Occipital lobe (tissue), 2 donors: ENCODE data around the gene MED31. TPM values are rescaled to one million over a fixed set of nuclear protein-coding genes. Genes with fewer than 3 reads are reported as not detected.
"Not testable (repeated sequence)": the region's sequence is repeated elsewhere in the genome, so short reads cannot be mapped to it uniquely, and the experiment has no call there.

ENCODE experiments used
- DNase-seq: peaks from one replicate; lab custom pipeline; 2025; lab: John Stamatoyannopoulos, UW
- total RNA-seq: library from RNA; depleted of rRNA; stranded (reverse); fragments of >200 nt; gene quantifications from one replicate; pipeline ENCODE4 v1.2.3, GENCODE V29; 2014

MED31 gene
- total RNA-seq, 1 donor from 2014 or later = 16.1 TPM

DNA sequence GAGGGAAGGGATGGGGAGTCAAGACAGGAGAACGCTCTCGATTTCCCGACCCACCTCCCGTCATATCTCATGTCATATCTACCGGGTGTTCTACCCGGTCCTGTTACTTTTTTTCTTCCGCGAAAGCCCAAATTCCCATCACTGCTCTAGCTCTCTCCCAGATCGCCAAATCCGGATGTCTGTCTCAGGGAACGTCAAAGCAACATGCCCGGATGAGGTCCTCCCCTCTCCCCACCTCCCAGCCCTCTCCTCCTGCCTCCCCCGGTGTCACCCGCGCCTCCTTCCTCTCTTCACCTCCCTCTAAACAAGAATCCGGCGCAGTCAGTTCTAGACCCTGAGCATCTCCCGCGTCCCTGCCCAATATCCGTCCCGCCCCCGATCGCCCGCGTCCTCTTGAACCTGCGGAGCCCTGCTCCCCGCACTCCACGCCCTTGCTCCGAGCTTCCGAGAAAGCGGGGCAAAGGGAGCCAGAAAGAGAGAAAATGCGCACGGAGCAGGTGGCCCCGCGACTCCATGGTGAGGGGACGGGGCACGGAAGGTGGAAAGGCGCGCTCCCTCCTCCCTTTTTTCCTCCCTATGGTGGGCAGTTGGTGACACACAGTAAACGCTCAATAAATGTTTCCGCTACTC, 4.4 kb upstream of the MED31 start:
- DNase-seq = not testable (repeated sequence)

DNA sequence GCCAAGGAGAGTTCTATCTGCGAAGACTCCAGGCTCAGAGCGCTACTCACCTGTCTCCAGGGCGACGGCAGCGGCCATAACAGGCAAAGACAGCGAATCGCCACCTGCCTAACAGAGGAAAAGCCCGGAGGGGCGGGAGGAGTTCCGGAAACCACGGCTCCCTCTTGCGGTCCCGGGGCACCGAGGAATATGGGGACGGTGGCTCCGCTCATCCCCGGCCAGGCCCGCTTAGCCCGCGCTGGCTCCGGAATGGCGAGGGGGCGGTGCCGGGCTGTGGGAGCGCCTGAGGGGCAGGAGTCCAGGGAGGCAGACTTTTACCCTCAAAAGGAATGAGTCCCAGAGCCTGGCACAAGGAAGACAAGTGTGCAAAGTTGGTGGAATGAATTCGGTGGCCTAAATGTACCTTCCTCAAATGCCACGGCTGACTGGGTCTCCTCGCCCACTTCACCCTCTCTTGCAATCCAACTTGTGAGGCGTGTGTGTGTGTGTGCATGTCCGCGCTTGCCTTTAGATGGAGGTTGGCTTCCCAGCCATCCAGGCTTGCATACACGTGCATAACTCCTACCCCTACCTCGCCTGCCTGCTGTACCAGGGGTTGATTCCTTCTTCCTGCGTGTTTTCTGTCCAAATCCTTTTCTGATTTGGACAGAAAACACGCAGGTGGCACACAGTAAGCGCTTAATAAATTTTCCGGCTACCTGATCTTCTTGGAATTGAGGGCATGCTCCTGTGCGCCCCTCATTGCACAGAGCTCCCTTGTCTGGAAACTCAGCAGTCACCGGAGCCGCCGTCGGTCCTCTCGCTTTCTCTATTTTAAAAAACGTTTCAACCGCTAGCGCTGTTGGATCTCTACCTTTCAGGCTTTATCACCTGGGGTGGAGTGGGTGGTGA, 3.7 kb upstream of the MED31 start:
- no peak for DNase-seq

DNA sequence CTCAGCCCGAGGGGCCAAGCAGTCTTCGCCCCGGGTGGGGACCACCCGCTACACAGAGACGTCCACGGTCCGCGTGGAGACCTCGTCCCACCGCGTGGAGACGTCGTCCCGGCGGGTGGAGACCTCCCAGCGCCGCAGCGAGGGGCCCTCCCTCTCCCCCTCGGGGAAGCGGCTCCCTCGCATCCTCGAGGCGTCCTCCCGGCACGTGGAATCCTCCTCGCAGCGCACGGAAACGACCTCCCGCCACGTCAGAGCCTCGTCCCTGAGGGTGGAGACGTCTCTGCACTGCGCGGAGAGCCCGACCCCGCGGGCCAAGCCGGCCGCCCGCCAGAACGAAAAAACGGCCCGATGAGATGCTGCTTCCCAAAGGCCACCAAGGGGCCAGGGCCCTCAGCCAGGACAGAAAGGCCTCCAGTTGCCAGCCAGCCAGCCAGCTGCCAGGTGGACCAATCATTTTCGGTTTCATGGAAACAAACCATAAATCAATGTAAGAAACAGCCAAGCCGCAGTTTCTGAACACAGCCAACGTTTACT, 581 bp upstream of the MED31 start:
- no peak for DNase-seq

DNA sequence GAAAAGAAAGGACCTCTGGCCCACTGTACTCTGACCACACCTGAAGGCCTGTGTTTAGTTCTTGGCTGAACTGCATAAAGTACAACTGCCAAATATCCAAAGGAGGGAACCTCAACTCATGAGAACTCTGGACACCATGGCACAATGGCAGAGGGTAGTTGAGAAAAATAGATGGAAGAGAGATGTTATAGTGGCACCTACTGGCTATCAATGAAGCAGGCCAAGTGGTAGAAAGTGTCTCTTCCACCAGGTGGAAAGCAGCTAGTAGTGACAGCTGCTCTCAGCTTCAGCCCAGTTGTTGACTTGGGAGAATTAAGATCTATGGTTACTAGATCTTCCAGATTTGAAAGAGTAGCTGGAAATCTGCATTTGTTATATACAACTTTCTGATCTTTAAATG, 3.2 kb downstream of the MED31 start:
- DNase-seq = no peak

DNA sequence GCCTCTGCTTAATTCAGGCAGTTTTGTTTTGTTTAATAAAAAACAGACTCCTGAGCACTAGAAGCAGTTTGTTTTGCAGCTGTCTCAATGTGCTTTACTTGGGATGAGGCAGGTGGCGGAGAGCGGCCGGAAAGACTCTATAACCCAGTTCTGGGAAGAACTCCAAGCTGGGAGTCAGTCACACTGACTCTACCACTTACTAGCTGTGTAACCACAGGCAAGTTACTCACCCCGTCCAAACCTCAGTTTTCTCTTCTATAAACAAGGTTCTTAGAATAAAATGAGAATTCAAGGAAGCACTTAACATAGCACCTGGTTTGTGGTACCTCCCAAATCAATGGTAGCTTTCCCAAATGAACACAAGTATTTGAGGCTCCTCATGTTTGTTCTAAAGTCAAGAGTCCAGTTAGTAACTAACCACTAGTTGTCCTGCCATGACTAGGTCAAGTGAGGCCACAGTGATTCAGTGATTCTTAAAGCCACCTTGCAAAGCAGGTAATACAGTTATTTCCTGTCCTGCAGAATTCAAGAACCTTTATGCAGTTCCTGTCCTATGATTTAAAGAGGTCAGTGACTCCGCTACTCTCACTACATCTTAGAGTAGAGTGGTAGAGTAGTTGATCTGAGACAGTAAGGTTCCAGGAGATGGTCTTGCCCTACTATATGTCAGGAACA, 7.8 kb downstream of the MED31 start:
- no peak for DNase-seq

DNA sequence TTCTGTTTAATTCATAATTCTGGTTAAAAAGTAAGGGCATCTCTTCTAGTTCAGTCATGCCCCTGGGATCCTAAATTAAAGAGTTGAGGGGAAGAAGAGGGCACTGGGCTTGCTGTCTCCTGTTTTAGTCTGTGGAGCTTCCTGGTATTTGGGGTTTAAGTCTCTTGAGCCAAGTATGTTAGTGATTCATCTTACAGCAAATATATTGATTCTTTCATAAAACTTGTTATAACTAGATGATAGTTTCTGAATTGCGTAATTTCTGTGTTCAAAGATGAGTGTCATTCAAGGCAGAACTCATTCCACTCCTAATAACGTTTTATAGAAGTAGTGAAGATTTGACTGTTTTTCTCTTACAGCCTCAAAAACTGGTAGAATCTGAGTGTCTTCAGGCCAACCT, 8.8 kb downstream of the MED31 start:
- DNase-seq = no peak

DNA sequence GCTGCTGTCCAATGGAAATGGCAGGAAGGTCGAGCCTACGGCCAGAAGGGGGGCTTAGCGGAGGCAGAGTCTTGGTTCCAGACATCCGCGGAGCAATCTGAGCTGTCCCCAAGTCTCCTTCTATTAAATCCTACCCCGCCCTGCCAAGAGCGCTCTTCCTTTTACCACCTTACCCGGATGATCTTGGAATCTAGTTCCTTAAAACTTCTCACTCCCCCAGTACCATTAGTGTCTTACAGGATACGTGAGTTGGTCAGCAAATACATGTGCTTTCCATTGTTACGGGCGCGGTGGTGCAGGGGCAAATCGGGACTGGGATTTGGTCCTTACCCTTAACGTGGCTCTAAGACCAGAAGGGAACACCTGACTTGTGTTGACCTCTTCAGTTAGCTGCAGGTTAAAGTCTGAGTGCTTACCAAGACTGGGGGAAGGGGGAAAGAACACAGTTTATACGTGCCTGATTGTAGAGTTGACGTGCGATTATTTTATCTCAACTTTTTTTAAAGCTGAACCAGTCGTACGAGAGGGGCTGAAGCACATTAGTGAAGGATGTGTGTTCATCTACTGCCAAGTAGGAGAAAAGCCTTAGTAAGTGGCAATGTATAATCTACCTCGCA, 10.1 kb downstream of the MED31 start:
- no peak for DNase-seq

DNA sequence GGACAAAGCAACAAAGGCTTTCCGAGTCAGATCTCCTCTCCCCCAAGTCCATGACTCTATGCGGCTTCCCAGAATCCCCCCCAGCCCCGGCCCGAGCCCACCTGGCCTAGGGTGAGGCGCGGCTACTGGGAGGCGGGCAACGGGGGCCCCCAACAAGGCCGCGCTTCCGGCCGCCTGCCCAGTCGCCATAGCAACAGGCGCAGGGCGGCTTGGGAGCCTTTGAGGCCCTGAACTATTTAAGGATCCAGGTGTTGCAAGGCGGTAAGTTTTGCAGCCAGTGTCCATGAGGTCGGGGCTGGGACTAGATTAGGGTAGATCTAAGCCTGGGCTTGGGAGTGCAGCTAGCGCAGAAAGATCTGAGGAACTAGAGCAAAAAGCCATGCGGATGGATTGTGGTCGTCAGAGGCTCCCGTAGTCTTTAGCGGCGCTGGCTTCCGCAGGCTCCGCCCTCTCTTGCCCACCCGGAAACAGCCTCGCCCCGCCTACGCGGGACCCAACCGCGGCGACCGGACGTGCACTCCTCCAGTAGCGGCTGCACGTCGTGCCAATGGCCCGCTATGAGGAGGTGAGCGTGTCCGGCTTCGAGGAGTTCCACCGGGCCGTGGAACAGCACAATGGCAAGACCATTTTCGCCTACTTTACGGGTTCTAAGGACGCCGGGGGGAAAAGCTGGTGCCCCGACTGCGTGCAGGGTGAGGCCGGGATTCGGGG, 10.7 kb downstream of the MED31 start, which contains the start of the genes KIAA0753 and TXNDC17:
TSS of gene KIAA0753 (minus strand) at position 176 of the 711 bp plus-strand sequence. CDS start 5,608 bp downstream, outside the sequence.
TSS of gene TXNDC17 (plus strand) at position 525 of the 711 bp plus-strand sequence. CDS start at position 548, 23 bp downstream.
- peak; percentile 83 for DNase-seq

DNA sequence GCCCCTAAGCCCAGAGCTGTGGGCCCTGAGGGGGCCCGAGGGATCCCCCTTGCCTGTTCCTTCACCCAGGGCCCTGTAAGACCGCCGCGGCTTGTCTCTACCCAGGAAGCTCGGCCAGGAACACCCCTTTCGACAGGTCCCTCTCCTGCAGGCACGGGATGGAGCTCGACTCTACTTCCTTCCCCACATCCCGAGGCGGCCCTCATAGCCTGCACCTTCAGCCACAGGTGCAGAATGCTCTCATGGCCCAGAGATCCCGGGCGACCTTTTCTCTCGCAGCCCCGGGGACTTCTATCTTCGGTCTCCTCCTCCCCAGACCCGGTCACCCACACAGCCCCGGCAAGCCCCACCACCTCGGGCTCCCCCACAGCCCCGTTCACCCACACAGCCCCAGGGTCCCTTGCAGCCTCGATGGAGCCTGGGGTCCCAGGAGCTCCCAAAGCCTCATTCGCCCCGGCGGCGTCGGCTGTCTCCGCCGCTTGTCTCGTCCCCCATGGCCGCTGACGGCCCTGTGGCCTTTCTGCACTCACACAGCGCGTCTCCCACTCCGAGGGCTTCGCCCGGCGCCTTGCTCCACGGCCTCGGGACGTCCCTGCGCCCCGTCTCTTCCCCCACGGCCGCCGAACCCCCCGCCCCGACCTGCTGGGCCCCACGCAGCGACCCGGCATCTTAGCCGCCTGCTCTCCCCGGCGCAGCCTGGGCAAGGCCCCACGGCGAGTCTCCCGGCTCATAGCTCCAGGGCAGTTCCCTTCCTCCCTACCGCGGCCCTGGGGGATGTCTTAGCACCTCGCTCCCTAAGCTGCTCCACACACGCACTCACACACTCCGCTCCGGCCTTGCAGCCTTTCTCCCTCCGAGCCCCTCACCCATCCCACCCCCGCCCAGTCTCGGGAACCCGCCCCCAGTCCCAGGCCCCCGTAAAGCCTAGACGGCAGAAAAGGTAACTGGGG, 11.5 kb downstream of the MED31 start:
- no peak for DNase-seq

DNA sequence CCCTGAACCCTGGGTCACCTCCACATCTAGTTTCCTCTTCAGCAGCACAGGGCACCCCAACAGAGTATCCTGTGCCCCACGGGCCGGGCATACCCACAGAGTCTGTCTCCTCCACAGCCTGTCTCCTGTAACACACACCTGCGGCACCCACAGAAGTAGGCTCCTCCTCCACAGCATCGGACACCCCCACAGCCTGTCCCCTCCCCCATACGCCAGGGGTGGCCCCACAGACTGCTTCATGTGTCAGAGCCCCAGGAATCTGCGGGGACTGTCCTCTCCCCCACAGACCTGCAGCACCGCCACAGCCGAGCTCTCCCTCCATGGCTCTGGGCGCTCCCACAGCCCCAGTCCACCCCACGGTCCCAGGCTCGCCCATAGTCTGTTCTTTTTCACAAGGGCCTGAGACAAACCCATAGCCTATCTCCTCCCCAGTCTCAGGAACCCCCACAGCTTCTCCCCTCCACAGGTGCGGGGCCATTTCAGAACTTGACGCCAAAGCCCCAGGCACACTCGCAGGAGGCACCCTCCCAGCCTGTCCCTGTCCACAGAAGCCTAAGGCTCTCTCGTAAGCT, 12.3 kb downstream of the MED31 start:
- DNase-seq = no peak

DNA sequence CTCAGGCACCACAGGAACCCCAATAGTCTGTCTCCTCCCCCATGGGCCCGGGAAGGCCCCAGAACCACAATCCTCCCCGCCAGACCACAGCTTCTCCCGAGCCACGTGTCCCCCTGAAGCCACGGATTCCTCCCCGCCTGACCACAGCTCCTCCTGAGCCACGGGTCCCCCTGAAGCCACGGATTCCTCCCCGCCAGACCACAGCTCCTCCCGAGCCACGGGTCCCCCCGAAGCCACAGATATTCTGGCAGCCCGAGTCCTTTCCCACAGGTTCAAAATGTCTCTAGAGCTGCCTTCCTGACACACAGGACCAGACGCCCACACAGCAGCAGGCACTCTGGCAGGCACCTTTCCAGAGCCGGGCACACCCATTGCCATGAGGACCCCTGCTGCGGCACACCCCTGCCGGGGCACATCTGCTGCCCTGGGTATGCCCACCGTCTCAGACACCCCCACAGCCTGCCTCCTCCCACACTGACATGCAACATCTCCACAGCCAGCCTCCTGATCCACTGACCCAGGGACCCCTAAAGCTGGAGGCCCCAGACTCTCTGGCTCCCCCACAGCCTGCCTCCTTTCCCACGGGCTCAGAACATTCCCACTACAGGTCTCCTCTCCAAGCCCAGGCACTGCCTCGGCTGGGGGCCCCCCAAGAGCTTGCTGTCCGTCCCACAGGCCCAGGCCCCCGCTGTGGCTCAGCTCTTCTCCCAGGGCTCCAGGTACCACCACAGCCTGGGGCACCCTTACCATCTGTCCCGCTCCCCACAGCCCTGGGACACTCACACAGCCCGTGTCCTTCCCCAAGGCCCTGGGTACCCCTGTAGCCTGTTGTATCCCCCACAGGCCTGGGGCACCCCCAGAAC, 13.1 kb downstream of the MED31 start:
- DNase-seq = no peak

DNA sequence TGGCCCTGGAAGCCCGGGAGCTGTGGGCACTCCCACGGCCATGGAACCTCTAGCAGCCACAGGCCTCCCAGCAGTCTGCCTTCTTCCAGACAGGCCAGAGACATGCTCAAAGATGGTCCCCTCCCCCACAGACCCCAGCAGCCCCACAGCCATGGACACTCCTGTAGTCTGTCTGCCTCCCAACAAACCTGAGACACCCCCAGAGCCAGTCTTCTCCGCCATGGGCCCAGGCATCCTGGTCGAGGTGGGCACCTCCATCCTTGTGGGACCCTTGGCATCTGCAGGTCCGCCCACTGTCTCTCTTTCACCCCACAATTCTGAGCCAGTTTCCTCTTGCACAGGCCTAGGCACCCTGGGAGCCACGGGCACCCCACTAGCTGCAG, 14.0 kb downstream of the MED31 start:
- DNase-seq = no peak

DNA sequence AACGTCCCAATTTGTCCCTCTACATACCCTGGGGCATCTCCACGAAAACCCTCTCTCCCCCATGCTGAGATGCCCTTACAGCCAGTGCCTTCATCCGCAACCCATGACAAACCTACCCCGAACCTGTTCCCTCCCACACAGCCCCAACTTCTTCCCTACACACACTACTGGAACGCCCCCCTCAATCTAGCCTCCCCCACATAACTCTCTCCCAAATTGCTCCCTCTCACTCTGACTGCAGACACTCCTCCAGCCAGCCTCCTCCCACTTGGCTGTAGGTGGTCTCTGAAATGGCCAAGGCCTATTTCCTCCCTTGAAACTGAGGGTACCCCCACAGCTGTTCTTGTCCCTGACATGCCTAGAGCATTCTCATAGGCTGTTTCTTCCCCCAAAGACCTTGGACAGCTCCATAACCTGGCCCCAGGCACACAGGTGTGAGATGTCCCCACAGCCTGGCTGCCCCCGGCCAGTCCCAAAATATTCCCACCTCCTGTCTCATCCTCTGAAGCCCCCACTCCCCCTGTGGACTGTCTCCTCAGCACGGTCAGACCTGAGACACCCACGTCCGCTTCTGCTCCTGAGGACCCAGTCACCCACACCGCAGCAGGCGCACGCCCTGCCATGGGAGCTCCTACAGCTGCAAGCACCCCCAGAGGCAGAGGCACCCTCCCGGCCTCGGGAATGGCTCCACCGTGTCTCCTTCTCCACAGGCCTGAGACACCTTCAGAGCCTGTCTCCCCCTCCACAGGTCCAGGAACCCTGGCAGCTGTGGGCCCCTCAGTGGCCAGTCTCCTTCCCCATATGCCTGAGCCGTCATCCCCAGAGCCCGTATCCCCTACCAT, 14.6 kb downstream of the MED31 start:
- DNase-seq = no peak

DNA sequence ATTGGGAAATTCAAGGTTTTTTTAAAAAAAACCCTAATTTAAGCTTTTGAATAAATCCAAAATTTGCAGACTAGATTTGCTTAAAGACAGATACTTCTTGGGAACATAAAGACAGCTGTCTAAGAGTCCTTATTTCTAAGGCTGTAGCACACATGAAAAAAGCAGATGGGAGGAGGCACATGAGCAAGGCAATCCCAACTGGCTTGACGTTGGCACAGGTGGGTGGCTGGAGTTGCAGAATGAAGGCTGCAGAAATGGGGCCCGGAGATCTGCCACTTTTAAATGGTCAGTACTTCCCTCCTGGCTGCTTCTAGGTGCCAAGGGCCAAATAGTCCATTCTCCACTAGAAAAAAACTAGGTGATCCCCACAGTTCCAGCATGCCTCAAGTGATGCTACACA, 15.3 kb downstream of the MED31 start:
- DNase-seq = no peak

DNA sequence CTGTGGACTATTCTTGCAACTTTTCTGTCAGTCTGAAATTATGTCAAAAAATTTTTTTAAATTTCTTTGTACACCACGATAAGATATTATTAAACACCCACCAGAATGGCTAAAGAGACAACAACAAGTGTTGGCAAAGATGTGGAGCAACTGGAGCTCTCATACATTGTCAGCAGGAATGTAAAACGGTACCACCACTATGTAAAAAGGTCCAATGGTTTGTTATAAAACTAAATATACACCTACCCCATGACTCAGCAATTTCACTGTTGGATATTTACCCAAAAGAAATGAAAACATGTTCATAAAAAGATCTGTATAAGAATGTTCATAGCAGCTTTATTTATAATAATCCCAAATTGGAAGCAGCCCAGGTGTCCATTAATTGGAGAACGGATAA, 18.1 kb downstream of the MED31 start:
- DNase-seq = no peak

DNA sequence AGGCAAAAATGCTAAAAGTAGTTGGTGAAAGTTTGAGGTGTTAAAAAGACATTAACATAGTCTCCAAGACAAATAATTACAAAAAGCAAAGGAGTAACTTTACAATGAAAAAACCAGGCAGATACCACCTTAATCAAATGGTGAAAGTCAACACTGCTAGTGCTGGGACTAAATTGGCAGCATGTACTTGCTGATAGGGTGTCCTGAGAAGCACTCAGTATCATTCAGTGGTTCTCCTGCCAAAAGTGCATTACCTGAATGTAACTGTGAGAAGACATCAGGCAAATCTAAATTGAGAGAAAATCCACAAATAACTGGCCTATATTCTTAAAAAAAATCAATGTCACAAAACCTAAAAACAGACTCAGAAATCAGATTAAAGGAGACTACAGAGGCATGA, 18.9 kb downstream of the MED31 start:
- no peak for DNase-seq

DNA sequence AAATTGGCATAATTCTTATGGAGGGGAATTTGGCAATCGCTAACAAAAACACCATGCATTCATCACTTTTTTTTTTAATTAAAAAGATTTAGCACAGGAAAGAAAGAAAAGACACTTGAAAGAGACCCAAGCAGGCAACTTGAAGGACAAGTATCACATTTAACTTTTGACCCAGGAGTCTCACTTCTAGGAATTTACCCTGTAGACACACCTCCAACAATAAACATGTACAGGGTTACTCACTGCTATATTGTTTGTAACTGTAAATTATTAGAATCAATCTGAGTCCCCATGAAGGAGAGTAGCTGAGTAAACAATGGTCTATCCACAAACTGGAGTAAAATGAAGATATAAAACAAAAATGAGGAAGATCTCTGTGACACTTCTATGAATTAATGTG, 21.0 kb downstream of the MED31 start:
- DNase-seq = no peak
